ENCODE measurements around the gene TTC31. TPM values are rescaled to one million over a fixed set of nuclear protein-coding genes. Genes with fewer than 3 reads are reported as not detected.

The TTC31 gene
- total and polyA plus RNA-seq, 4 donors, result 9.9 to 26.4 (median 15.8) TPM

- Histone ChIP-seq H3K9me3 (ENCODE audit: control insufficient read depth in 4 of 4, low read length in 3 of 4) (no peaks in the 10 kb centered on the region), H3K4me1 (ENCODE audit: control insufficient read depth in 4 of 4, insufficient read depth in 4 of 4, low read length in 3 of 4) (peaks cover 20 to 79% (median 66%) of the 10 kb centered on the region in 4 donors), H3K36me3 (ENCODE audit: control insufficient read depth in 4 of 4, insufficient read depth in 3 of 4, low read depth in 1 of 4, low read length in 3 of 4) (peaks cover 0 to 6% (median 4%) of the 10 kb centered on the region in 4 donors), H3K27ac (ENCODE audit: low read depth in 1 of 2, low read length in 2 of 2) (peak overlapping the region; percentile 87 to 93), H3K4me3 (ENCODE audit: low read depth in 1 of 3, low read length in 3 of 3) (peak overlapping the region; percentile 76 to 97 (median 89)), H3K9ac (ENCODE audit: low read depth in 1 of 2, low read length in 2 of 2) (peak overlapping the region; percentile 69 to 71), H3K27me3 (ENCODE audit: control insufficient read depth in 4 of 4, insufficient read depth in 4 of 4, low read length in 3 of 4) (no peaks in the 10 kb centered on the region)
- WGBS, result under 1% methylated on average over 67 of the region's 67 CpGs
- DNase-seq (ENCODE audit: low spot score), result peak; percentile 50
- TF ChIP-seq RXRA (IDR thresholded peaks at IDR 0.05) (no peak), REST (IDR thresholded peaks at IDR 0.05) (peak; percentile 6), JUND (IDR thresholded peaks at IDR 0.05) (peak; percentile 71 to 80), SP1 (IDR thresholded peaks at IDR 0.05) (no peak), NR2F2 (IDR thresholded peaks at IDR 0.05) (peak; percentile 4), RAD21 (IDR thresholded peaks at IDR 0.05) (peak; percentile 35 to 46), CTCF (IDR thresholded peaks at IDR 0.05; ENCODE audit: low read depth, low read length, missing input control) (no peak), TAF1 (conservative IDR thresholded peaks at IDR 0.05) (peak; percentile 15)
Measured at GRCh38 chr2:74502720-74503505, 20.0 kb downstream of the TTC31 start.

- Histone ChIP-seq H3K4me1 (ENCODE audit: control insufficient read depth in 4 of 4, insufficient read depth in 4 of 4, low read length in 3 of 4) (peaks cover 20 to 75% (median 61%) of the 10 kb centered on the region in 4 donors), H3K27me3 (ENCODE audit: control insufficient read depth in 4 of 4, insufficient read depth in 4 of 4, low read length in 3 of 4) (no peaks in the 10 kb centered on the region), H3K9me3 (ENCODE audit: control insufficient read depth in 4 of 4, low read length in 3 of 4) (no peaks in the 10 kb centered on the region), H3K27ac (ENCODE audit: low read depth in 1 of 2, low read length in 2 of 2) (peak overlapping the region; percentile 87 to 93), H3K9ac (ENCODE audit: low read depth in 1 of 2, low read length in 2 of 2) (peak overlapping the region; percentile 69 to 71), H3K36me3 (ENCODE audit: control insufficient read depth in 4 of 4, insufficient read depth in 3 of 4, low read depth in 1 of 4, low read length in 3 of 4) (peaks cover 0 to 6% (median 4%) of the 10 kb centered on the region in 4 donors), H3K4me3 (ENCODE audit: low read depth in 1 of 3, low read length in 3 of 3) (peak overlapping the region; percentile 76 to 97 (median 89))
- DNase-seq (ENCODE audit: low spot score), result no peak
- 25% methylated on average over 45 of the region's 45 CpGs for whole genome bisulfite sequencing
- TF ChIP-seq YY1 (IDR thresholded peaks at IDR 0.05) (peak; percentile 54), EGR1 (IDR thresholded peaks at IDR 0.05; ENCODE audit: low read depth in 2 of 2) (no peak)
Measured at GRCh38 chr2:74503506-74504475, 20.9 kb downstream of the TTC31 start.
